OCI-LY7 (cell line): ENCODE data around the gene RUNX1. TPM values are rescaled to one million over a fixed set of nuclear protein-coding genes. Genes with fewer than 3 reads are reported as not detected.

Experiments used
- BruUV-seq: library from RNA; stranded (reverse); fragments of 400-500 nt; replicated peaks from 2 replicates; lab custom pipeline; 2021; lab: Mats Ljungman, UMichigan
- CTCF ChIA-PET: fragments of 300-600 bp; sonication (Branson Sonifier 250); formaldehyde crosslinking; loops from one replicate; lab custom pipeline; 2022; ENCODE audit warnings: antibody characterized with exemption; ENCODE audit not compliant: unreplicated experiment; lab: Charles Lee
- POLR2A ChIA-PET: fragments of 300-600 bp; sonication (Branson Sonifier 250); formaldehyde crosslinking; loops from one replicate; lab custom pipeline; 2022; ENCODE audit warnings: antibody characterized with exemption; lab: Charles Lee
- DNase-seq: peaks from one replicate; pipeline ENCODE4 v3.0.0-alpha.2; 2015; ENCODE audit warnings: low spot score
- H2AFZ ChIP-seq: fragments of 200-600 bp; sonication (generic), shearing (Covaris generic); 2 replicates; pipeline ENCODE4 v1.6.1; 2014; ENCODE audit warnings: mild to moderate bottlenecking, antibody characterized with exemption, low read length, moderate library complexity
- H3K27ac ChIP-seq: fragments of 200-600 bp; sonication (generic); 2 replicates; pipeline ENCODE4 v1.5.1; 2014; ENCODE audit warnings: mixed run types, low read depth, mild to moderate bottlenecking, moderate library complexity, low read length, inconsistent platforms; ENCODE audit not compliant: poor library complexity, severe bottlenecking
- H3K36me3 ChIP-seq: fragments of 200-600 bp; sonication (generic); 2 replicates; pipeline ENCODE4 v1.6.1; 2014; ENCODE audit warnings: mild to moderate bottlenecking, antibody characterized with exemption, low read length, moderate library complexity, mixed read lengths; ENCODE audit not compliant: insufficient read depth
- H3K4me1 ChIP-seq: fragments of 200-600 bp; sonication (generic); 2 replicates; pipeline ENCODE4 v1.5.1; 2014; ENCODE audit warnings: mild to moderate bottlenecking, low read length; ENCODE audit not compliant: insufficient read depth, poor library complexity, severe bottlenecking
- H3K4me2 ChIP-seq: fragments of 200-600 bp; sonication (generic); 2 replicates; pipeline ENCODE4 v1.6.1; 2014; ENCODE audit warnings: mild to moderate bottlenecking, low read length
- H3K4me3 ChIP-seq: fragments of 200-600 bp; sonication (generic); 2 replicates; pipeline ENCODE4 v1.5.1; 2014; ENCODE audit warnings: mild to moderate bottlenecking, low read depth, low read length; ENCODE audit not compliant: poor library complexity, severe bottlenecking
- H3K79me2 ChIP-seq: fragments of 200-600 bp; sonication (generic); 2 replicates; pipeline ENCODE4 v1.6.1; 2016; ENCODE audit warnings: low read depth, mild to moderate bottlenecking, low read length, moderate library complexity, mixed read lengths; ENCODE audit not compliant: insufficient read depth
- H3K9me2 ChIP-seq: fragments of 200-600 bp; sonication (generic); 2 replicates; pipeline ENCODE4 v1.6.1; 2016; ENCODE audit warnings: mild to moderate bottlenecking, low read length, mixed read lengths; ENCODE audit not compliant: insufficient read depth
- H3K9me3 ChIP-seq: fragments of 200-600 bp; sonication (generic); 2 replicates; pipeline ENCODE4 v1.6.1; 2014; ENCODE audit warnings: mild to moderate bottlenecking, mixed run types, low read length, mixed read lengths
- H4K20me1 ChIP-seq: fragments of 200-600 bp; sonication (generic); 2 replicates; pipeline ENCODE4 v1.6.1; 2014; ENCODE audit warnings: mild to moderate bottlenecking, antibody characterized with exemption, low read length, moderate library complexity, mixed read lengths; ENCODE audit not compliant: insufficient read depth
- CTCF ChIP-seq: fragments of 200-600 bp; sonication (generic); conservative IDR thresholded peaks from 2 replicates; pipeline ENCODE4 v1.5.1; 2014; ENCODE audit warnings: mild to moderate bottlenecking, antibody characterized with exemption, low read length, moderate library complexity, mixed read lengths
- EZH2phosphoT487 ChIP-seq: fragments of 200-600 bp; sonication (generic); IDR thresholded peaks from 2 replicates; pipeline ENCODE4 v1.6.1; 2018; ENCODE audit warnings: low read depth, borderline replicate concordance, mild to moderate bottlenecking, mixed run types, antibody characterized with exemption, low read length, moderate library complexity, mixed read lengths
- intact Hi-C: fragments of 100-400 bp; cut with micrococcal nuclease; formaldehyde crosslinking; loops from one replicate; pipeline ENCODE4 v1.10.0; 2022; ENCODE audit not compliant: unreplicated experiment
- total RNA-seq, 2 experiments: library from RNA; depleted of rRNA in 1 of 2; stranded (reverse); fragments of >200 nt in 1 of 2; shearing (Covaris generic) in 1 of 2; gene quantifications; 2 replicates each; pipeline ENCODE4 v1.2.3, GENCODE V29; 2014 to 2022

RUNX1 gene
- total RNA-seq, 2 experiments from 2014 or later = 30.5 to 40.8 TPM

GRCh38 chr21:34932233-34932632 lies 116.9 kb downstream of the RUNX1 start:
- H3K9me2 ChIP-seq = no peaks in the 10 kb centered on the region
- DNase-seq = no peak
- no TSS peak for BruUV-seq
- no peaks in the 10 kb centered on the region for H3K9me3 ChIP-seq
- H3K4me2 ChIP-seq = no peak overlapping the region
- ChIA-PET CTCF (no interaction called here), POLR2A (interaction anchor here (0.7 kb wide), 1 partner anchor 332 kb away, joined by 3 read pairs; no protein-coding TSS in a partner anchor)
- intact Hi-C loops = no loop called here
- no peaks in the 10 kb centered on the region; the same call in 1 of the 2 replicates for H4K20me1 ChIP-seq
- TF ChIP-seq EZH2phosphoT487 (no peak), CTCF (no peak)
- H3K79me2 ChIP-seq = no peaks in the 10 kb centered on the region
- no peaks in the 10 kb centered on the region for H3K36me3 ChIP-seq
- H2AFZ ChIP-seq = no peak overlapping the region
- peaks cover 4% of the 10 kb centered on the region for H3K4me1 ChIP-seq
- no peak overlapping the region for H3K27ac ChIP-seq
- no peak overlapping the region for H3K4me3 ChIP-seq

GRCh38 chr21:34930971-34931370 lies 118.1 kb downstream of the RUNX1 start:
- Histone ChIP-seq H4K20me1 (no peaks in the 10 kb centered on the region; the same call in 1 of the 2 replicates), H3K4me1 (no peaks in the 10 kb centered on the region), H3K27ac (no peak overlapping the region), H3K36me3 (no peaks in the 10 kb centered on the region), H3K79me2 (0 out of 2 replicates have a peak, but pooled peaks cover 5% of the 10 kb centered on the region), H3K9me2 (no peaks in the 10 kb centered on the region), H2AFZ (no peak overlapping the region), H3K4me2 (no peak overlapping the region), H3K9me3 (no peaks in the 10 kb centered on the region), H3K4me3 (no peak overlapping the region)
- ChIA-PET POLR2A (no interaction called here), CTCF (no interaction called here)
- no peak for DNase-seq
- no peak for TF ChIP-seq CTCF
- TF ChIP-seq EZH2phosphoT487 = no peak
- intact Hi-C loops = no loop called here
- BruUV-seq = no TSS peak

GRCh38 chr21:34928637-34929036 lies 120.5 kb downstream of the RUNX1 start:
- H3K79me2 ChIP-seq = 0 out of 2 replicates have a peak, but pooled peaks cover 5% of the 10 kb centered on the region
- BruUV-seq = no TSS peak
- intact Hi-C loops = no loop called here

More at GRCh38 chr21:34928637-34929036, 120.5 kb downstream of the RUNX1 start:
- Histone ChIP-seq H3K4me3 (no peak overlapping the region), H3K36me3 (0 out of 2 replicates have a peak, but pooled peaks cover 4% of the 10 kb centered on the region), H2AFZ (no peak overlapping the region), H3K4me1 (peaks cover 12% of the 10 kb centered on the region), H4K20me1 (no peaks in the 10 kb centered on the region), H3K9me3 (no peaks in the 10 kb centered on the region), H3K9me2 (no peaks in the 10 kb centered on the region), H3K27ac (no peak overlapping the region), H3K4me2 (no peak overlapping the region)
- TF ChIP-seq EZH2phosphoT487 (no peak), CTCF (no peak)
- ChIA-PET POLR2A (interaction anchor here (1.7 kb wide), 1 partner anchor 14 kb away, joined by 6 read pairs; no protein-coding TSS in a partner anchor), CTCF (interaction anchor here (0.5 kb wide), 1 partner anchor 1113 kb away, joined by 3 read pairs; no protein-coding TSS in a partner anchor)
- no peak for DNase-seq
